Hematopoietic multipotent progenitor cell treated with erythropoietin and hydrocortisone succinate and interleukin-3 and kit ligand, for 8 days (in vitro differentiated cells): ENCODE data around the gene SGCB.

Experiments used
- DNase-seq: peaks from one replicate; pipeline ENCODE4 v3.0.0-alpha.2; 2015

Gene SGCB

DNA sequence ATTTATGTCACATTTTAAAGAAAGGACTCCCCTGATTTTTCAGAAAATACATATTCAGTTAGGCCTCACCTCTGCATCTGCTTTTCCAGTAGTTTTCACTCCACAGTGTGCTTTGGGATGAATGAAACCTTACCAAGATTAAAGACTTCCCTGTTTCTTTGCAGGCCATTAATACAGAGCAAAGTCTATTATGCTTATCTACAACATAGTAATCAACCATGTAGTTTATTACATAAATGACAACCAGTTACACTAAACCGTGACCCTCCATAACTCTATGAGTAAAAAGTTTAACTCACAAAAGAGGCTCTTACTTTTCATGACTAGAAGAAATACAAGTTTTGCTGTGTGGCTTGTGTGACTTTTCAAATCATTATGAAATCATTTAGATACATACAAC is 20.3 kb downstream of the SGCB start:
- DNase-seq: no peak

DNA sequence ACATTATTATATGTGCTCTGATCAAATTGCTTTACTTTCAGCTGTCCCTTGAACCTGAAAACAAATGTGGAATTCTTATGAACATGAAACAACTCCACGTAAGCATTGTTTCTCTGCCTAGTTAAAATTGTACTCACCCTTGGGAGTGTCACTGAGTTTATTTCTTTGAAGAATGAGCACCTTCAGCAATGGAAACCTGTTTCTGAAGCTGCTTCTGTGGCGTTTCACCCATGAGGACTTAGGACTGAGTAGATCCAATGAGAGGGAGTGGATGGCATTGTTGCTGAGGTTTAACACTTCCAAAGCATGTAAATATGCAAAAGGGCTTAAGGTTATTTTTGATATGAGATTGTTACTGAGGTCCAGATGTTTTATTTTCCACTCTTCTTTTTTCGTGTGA is 21.1 kb downstream of the SGCB start:
- no peak for DNase-seq

DNA sequence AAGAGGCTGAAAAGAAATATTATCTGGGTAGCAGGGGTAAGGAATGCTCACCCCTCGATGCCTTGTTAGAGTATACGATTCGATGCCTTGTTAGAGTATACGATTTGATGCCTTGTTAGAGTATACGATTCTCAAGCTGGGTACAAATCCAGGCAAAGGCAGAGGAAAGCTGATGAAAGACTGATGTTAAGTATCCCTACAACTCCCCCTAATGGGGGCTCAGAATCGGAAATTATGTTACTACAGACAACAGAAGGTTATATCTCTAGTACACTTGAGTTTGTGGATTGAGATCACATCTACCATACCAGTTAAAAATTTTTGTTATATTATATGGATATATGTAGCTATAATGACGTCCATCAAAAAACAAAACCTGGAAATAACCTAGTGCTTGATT is 22.7 kb downstream of the SGCB start:
- DNase-seq: peak; percentile 7

DNA sequence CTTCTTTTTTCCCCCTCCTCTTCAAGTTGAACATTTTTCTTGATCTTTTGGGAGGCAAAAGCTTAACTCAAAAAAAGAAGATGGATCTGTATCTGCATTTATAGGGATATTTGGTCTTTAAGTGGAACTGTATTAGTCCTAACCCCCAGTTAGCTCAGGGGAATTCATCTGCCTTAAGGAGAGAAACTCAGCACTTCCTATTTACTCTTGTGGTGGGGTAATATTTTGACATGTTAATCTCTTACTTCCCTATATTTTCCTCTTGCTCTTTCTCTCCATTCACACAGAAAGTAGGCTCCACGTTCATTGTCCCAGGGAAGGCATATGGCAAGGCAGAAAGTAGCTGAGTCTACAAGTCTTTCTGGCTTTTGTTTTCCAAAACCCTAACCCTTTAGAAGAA is 23.2 kb downstream of the SGCB start:
- DNase-seq: no peak

DNA sequence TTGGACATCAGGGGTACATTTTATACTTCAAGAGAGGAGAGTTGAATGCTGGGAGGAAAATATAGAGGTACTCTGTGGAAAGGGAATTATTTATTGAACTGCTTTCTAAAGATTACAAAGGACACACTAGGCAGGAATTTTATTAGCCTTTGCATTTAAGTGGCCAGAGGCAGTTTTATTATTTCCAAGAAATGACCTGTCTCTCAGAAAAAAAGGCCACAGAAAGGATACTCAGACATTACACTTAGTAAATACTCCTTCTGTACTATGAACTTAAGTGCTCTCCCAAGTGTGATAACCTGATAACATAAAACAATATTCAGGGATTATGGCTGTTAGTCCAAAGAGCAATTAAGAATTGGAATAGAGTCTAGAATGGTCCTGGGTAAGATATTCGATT is 25.4 kb downstream of the SGCB start:
- no peak for DNase-seq

DNA sequence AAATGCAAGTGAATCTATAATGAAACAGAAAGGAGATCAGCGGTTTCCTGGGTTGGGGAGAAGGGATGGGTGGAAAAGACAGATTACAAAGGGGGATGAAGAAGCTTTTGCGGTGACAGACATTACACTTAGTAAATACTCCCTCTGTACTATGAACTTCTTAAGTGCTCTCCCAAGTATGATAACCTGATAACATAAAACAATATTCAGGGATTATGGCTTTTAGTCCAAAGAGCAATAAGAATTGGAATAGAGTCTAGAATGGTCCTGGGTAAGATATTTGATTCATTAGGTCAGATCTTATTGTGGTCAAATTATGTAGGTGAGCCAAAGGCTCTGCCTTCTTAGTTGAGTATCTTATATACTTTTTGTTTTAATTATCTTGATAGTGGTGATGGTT is 27.1 kb downstream of the SGCB start:
- DNase-seq: no peak

DNA sequence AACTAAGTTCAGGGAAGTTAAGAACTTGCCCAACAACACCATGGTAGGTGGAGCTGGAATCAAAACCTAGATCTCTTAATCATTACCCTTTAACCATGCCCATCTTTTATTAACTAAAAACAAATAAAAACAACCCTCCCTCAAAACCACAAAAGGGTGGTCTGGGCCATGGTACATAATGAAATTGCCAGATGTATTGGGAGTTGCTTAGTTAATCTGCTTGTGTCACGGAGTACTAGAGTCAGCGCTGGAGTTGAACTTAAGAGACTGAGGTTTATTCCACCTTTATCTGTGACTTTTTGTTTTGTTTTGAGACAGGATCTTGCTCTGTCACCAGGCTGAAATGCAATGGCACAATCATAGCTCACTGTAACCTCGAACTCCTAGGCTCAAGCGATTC is 31.2 kb downstream of the SGCB start:
- DNase-seq: no peak

DNA sequence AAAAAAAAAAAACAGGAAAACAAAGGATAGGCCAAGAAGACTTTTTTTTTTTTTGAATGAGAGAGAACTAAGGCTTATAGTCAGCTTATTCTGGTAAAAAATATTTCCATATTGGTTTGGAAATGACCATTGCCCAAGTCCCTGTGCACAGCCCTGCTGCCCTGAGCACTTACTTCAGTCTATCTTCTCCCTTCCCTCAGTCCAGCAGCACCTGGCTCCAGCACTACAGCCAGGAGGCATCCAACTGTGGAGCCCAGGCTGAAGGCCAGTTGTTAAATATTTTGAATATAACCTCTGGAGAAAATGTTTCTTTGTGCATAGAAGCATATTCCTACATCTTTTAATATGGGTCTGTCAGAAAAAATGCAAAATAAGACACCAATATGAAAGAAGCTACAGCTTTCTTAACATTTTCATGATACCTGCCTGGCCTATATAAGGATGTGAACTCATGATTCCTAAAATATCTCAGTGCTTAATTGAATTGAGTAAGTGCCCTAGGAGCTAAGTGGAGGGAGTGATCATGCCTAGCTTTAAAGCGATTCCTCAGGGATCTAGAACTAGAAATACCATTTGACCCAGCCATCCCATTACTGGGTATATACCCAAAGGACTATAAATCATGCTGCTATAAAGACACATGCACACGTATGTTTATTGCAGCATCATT is 32.4 kb downstream of the SGCB start:
- no peak for DNase-seq

DNA sequence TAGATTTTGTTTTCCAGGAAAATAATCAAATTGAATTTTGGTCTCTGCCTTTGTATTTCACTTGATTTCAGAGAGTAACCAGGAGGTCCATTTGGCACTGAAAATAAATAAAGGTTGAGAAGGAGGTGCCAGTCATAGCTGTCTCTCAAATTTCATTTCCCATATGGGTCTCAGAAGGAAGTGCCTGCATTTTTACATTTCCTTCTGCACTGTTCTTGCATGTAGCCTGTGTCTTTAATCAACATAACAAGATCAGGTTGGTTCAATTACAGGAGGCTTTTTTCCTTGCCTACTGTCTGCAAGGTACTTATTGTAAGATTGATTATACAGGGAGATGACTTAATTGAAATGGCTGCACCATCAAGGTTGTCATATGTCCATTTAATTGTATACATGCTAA is 33.7 kb downstream of the SGCB start:
- DNase-seq: no peak

DNA sequence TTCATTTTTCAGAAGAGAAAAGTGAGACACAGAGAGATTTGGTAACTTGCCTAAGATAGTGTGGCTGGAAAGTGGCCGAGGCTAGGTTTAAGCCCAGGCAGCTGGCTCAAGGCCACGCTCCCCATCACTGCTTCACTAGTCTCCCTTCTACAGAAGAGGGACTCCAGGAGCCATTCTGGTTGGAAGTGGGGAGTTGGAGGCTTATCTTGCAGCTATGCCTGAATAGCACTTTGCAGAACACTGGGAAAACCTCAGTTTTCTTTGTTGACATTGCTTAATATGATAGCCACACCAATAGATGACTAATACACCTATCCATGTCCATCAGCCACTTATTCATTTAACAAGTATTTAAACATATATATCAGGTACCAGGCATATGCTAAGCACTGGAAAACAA is 36.5 kb downstream of the SGCB start:
- no peak for DNase-seq

DNA sequence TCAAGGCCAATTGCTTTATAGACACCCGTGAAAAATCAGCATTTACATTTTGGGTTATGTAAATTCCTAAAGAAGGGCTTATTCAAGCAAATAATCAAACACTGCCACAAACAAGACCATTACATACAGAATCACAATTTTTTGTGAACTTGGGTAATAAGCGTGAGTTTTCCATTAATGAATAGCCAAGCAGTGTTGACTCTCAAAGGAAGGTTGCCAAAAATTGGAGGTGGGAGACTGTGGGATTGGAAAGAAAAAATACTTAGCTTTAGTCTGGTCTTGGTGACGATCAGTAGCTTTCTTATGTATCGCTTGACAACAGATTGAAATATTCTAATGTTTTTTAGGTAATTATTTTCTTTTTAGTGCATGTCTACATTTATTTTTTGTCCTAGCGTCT is 38.8 kb downstream of the SGCB start:
- no peak for DNase-seq

DNA sequence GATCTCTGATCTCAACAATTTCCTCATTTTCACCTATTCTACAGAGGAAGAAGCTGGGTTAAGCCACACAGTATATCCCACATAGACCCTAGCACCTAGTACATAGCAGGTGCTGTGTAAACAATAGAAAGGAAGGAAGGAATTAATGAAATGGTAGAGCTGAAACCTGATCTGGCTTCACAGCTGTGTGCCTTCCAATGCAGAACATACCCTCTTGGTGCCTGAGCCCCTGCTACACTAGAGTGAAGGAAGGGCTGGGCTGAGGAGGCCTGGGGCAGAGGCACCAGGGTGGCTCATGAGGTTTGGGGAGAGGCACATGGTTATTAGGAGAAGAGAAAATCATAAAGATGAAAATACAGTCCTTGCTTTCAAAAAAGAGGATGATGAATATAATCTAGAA is 39.3 kb downstream of the SGCB start:
- DNase-seq: no peak

DNA sequence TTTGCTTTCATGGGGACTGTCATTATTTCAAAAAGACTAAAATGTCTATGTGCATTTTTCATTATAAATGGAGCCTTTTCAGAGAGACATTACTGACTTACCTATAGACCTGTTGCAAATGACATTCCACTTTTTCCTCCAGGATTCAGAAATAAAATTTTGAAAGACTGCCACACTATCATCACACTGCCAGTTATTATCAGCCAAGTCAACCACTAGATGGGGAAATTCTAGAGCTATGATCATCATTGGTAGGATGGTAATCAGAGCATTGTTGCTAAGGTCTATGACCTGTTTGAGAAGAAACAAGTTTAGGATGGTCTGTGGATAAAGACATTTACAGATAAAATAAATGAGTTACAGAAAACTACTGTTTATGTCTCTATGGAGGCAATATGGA is 40.5 kb downstream of the SGCB start:
- DNase-seq: no peak

DNA sequence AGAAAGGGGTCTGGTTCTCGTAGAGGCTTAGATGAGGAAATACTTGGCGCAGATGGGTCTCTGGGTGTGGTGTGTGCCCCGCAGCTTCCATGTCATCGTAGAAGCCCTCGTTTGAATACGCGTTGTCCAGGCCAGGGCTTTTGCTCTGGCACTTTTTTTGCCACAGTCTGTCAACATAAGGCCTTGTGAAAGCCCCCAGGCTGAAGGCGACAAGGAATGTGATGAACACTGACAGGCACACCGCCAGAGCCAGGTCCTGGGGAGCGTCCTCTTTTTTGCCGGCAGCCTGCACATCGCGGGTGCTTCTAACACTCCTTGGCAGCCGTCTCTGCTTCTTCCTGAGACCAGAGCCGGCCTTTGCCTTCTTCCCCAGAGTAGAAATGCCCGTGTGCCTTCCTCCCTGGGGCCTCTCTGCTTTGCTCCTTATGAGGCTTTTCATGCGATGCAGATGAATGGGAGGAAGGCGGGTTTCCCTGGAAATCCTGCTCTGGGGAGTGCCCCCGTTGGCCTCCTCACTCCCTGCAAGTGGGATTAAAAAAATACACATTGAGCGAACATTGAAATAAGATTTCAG is 42.4 kb downstream of the SGCB start:
- DNase-seq: no peak
